LNCaP clone FGC (cell line): ENCODE results near the gene CCDC83.
"Not testable (repeated sequence)": the region's sequence is repeated elsewhere in the genome, so short reads cannot be mapped to it uniquely, and the experiment has no call there.

Experiments used
- DNase-seq: peaks from one replicate; pipeline ENCODE4 v3.0.0-alpha.2; 2011; ENCODE audit warnings: low read depth
- H3K4me3 ChIP-seq: 2 replicates; pipeline ENCODE4 v1.5.1; 2011; ENCODE audit warnings: mild to moderate bottlenecking, low read depth, low read length, control low read depth
- CTCF ChIP-seq: IDR thresholded peaks from 2 replicates; pipeline ENCODE4 v1.5.1; 2012; ENCODE audit warnings: mild to moderate bottlenecking; ENCODE audit not compliant: control insufficient read depth, insufficient read depth; ENCODE audit errors: extremely low read depth

The CCDC83 gene

GRCh38 chr11:85845124-85845631, 10.0 kb upstream of the CCDC83 start:
- H3K4me3 ChIP-seq = no peak overlapping the region
- DNase-seq = no peak
- no peak for TF ChIP-seq CTCF

- TF ChIP-seq CTCF = no peak
- no peak for DNase-seq
These were observed 7.7 kb upstream of the CCDC83 start for GRCh38 chr11:85847436-85847835.

GRCh38 chr11:85848006-85848405, 7.2 kb upstream of the CCDC83 start:
- TF ChIP-seq CTCF = no peak
- H3K4me3 ChIP-seq = no peak overlapping the region
- DNase-seq = no peak

More at GRCh38 chr11:85847436-85847835, 7.7 kb upstream of the CCDC83 start:
- H3K4me3 ChIP-seq = no peak overlapping the region

- TF ChIP-seq CTCF = no peak
- no peak overlapping the region for H3K4me3 ChIP-seq
- no peak for DNase-seq
These were observed 6.6 kb upstream of the CCDC83 start for GRCh38 chr11:85848556-85848955.

GRCh38 chr11:85852754-85853153, 2.4 kb upstream of the CCDC83 start:
- H3K4me3 ChIP-seq, DNase-seq: not testable (repeated sequence)

- H3K4me3 ChIP-seq = not testable (repeated sequence)
These were observed 1.6 kb upstream of the CCDC83 start for GRCh38 chr11:85853541-85853940.

GRCh38 chr11:85854212-85854556, 999 bp upstream of the CCDC83 start:
- TF ChIP-seq CTCF = no peak
- peak overlapping the region; percentile 42 for H3K4me3 ChIP-seq
- no peak for DNase-seq

More at GRCh38 chr11:85853541-85853940, 1.6 kb upstream of the CCDC83 start:
- not testable (repeated sequence) for DNase-seq

GRCh38 chr11:85854557-85855340, 434 bp upstream of the CCDC83 start:
- peak; percentile 87 for TF ChIP-seq CTCF
- peak overlapping the region; percentile 42 for H3K4me3 ChIP-seq
- peak; percentile 49 for DNase-seq
